Endothelial cell of umbilical vein (primary cell): ENCODE data around the gene AKAP17A. TPM values are rescaled to one million over a fixed set of nuclear protein-coding genes. Genes with fewer than 3 reads are reported as not detected.

ENCODE experiments used
- BruUV-seq: library from RNA; stranded (reverse); fragments of 400-500 nt; replicated peaks from 2 replicates; lab custom pipeline; 2021; lab: Mats Ljungman, UMichigan
- CTCF ChIA-PET: fragments of 300-600, 350-600 bp; sonication (Branson Sonifier 250); formaldehyde crosslinking; loops from one replicate; lab custom pipeline; 2021; ENCODE audit warnings: antibody characterized with exemption, inconsistent platforms; lab: Charles Lee
- POLR2A ChIA-PET: fragments of 300-600, 350-600 bp; sonication (Branson Sonifier 250); formaldehyde crosslinking; loops from one replicate; lab custom pipeline; 2021; ENCODE audit warnings: antibody characterized with exemption, inconsistent platforms; lab: Charles Lee
- DNase-seq: peaks from one replicate; pipeline ENCODE4 v3.0.0-alpha.2; 2011; ENCODE audit warnings: low read depth, low spot score
- FAIRE-seq: peaks from 2 replicates; lab custom pipeline; 2011; peaks lifted over from hg19 to GRCh38; lab: Jason Lieb, UNC
- H2AFZ ChIP-seq: 2 replicates; pipeline ENCODE4 v1.6.0; 2012; ENCODE audit warnings: low read depth, low read length, control low read depth, inconsistent platforms
- H3K27ac ChIP-seq: 2 replicates; pipeline ENCODE4 v1.5.1; 2011; ENCODE audit warnings: low read depth, mild to moderate bottlenecking, control low read depth, low read length, moderate library complexity; ENCODE audit not compliant: insufficient read depth
- H3K27me3 ChIP-seq, 2 experiments: 2 replicates each; pipeline versions ENCODE4 v1.6.0 to v1.6.1; 2011; ENCODE audit warnings: low read length in 2 of 2, mixed read lengths in 1 of 2; ENCODE audit not compliant: control insufficient read depth in 2 of 2, insufficient read depth in 2 of 2
- H3K36me3 ChIP-seq, 2 experiments: 2 replicates in 1 of 2; 3 replicates in 1 of 2; pipeline ENCODE4 v1.5.1; 2011; ENCODE audit warnings: low read length in 2 of 2, mild to moderate bottlenecking in 1 of 2, moderate library complexity in 1 of 2; ENCODE audit not compliant: control insufficient read depth in 2 of 2, insufficient read depth in 2 of 2; ENCODE audit errors: extremely low read depth in 1 of 2
- H3K4me1 ChIP-seq: 3 replicates; pipeline ENCODE4 v1.5.1; 2011; ENCODE audit warnings: mild to moderate bottlenecking, low read length; ENCODE audit not compliant: control insufficient read depth, insufficient read depth; ENCODE audit errors: extremely low read depth
- H3K4me2 ChIP-seq: 2 replicates; pipeline ENCODE4 v1.6.1; 2011; ENCODE audit warnings: low read length, control low read depth, mixed read lengths; ENCODE audit not compliant: insufficient read depth
- H3K4me3 ChIP-seq, 3 experiments: fragments of 200-600 bp in 1 of 3; sonication (generic), shearing (Covaris generic) in 1 of 3; replicated peaks in 1 of 3; 2 replicates each; pipeline ENCODE4 v1.5.1; 2011 to 2016; ENCODE audit warnings: control low read depth in 3 of 3, low read length in 3 of 3, mild to moderate bottlenecking in 2 of 3, inconsistent platforms in 1 of 3, low read depth in 1 of 3, moderate library complexity in 1 of 3; ENCODE audit not compliant: insufficient read depth in 1 of 3
- H3K79me2 ChIP-seq: 2 replicates; pipeline ENCODE4 v1.6.0; 2012; ENCODE audit warnings: low read length, inconsistent platforms; ENCODE audit not compliant: control insufficient read depth, insufficient read depth
- H3K9ac ChIP-seq: replicated peaks from 2 replicates; pipeline ENCODE3; 2011; ENCODE audit warnings: low read length, control low read depth; ENCODE audit not compliant: insufficient read depth; ENCODE audit errors: extremely low read depth
- H3K9me1 ChIP-seq: replicated peaks from 3 replicates; pipeline ENCODE4 v1.6.0; 2011; ENCODE audit warnings: mild to moderate bottlenecking, low read length; ENCODE audit not compliant: control insufficient read depth, insufficient read depth; ENCODE audit errors: extremely low read depth
- H3K9me3 ChIP-seq: replicated peaks from 2 replicates; pipeline ENCODE4 v1.5.1; 2012; ENCODE audit warnings: low read length, inconsistent platforms; ENCODE audit not compliant: control insufficient read depth, insufficient read depth
- H4K20me1 ChIP-seq: replicated peaks from 2 replicates; pipeline ENCODE3; 2011; ENCODE audit warnings: mild to moderate bottlenecking, low read length; ENCODE audit not compliant: control insufficient read depth, insufficient read depth; ENCODE audit errors: extremely low read depth
- CTCF ChIP-seq, 2 donors: IDR thresholded peaks; 1 replicate in 1 of 2; 2 replicates in 1 of 2; pipeline ENCODE4 v1.5.1; 2011; ENCODE audit warnings: low read length in 2 of 2, mild to moderate bottlenecking in 2 of 2, moderate library complexity in 2 of 2, control low read depth in 1 of 2, inconsistent platforms in 1 of 2, low read depth in 1 of 2; ENCODE audit not compliant: insufficient read depth in 1 of 2; ENCODE audit errors: extremely low read depth in 1 of 2
- EZH2 ChIP-seq: IDR thresholded peaks from 2 replicates; pipeline ENCODE4 v1.6.1; 2012; ENCODE audit warnings: borderline replicate concordance, low read depth, mild to moderate bottlenecking, moderate library complexity, low read length, inconsistent platforms; ENCODE audit not compliant: severe bottlenecking
- FOS ChIP-seq: IDR thresholded peaks from 2 replicates; pipeline ENCODE4 v1.6.1; 2011; ENCODE audit warnings: mild to moderate bottlenecking, low read length, moderate library complexity, borderline replicate concordance; ENCODE audit not compliant: insufficient read depth
- GATA2 ChIP-seq: IDR thresholded peaks from 2 replicates; pipeline ENCODE4 v1.7.0; 2011; ENCODE audit warnings: low read depth, mild to moderate bottlenecking, moderate library complexity, mixed read lengths, low read length; ENCODE audit not compliant: insufficient read length, insufficient read depth
- JUN ChIP-seq: IDR thresholded peaks from 2 replicates; pipeline ENCODE4 v1.6.1; 2011; ENCODE audit warnings: borderline replicate concordance, low read depth; ENCODE audit not compliant: insufficient read length, insufficient read depth
- MAX ChIP-seq: IDR thresholded peaks from 2 replicates; pipeline ENCODE4 v1.6.1; 2011; ENCODE audit not compliant: insufficient read depth, insufficient read length
- MYC ChIP-seq: IDR thresholded peaks from one replicate; pipeline ENCODE4 v1.6.1; 2011; ENCODE audit warnings: mild to moderate bottlenecking, low read depth, low read length
- POLR2A ChIP-seq: IDR thresholded peaks from 2 replicates; pipeline ENCODE4 v1.6.1; 2012; ENCODE audit warnings: low read depth, mild to moderate bottlenecking, control low read depth, low read length
- POLR2AphosphoS5 ChIP-seq: IDR thresholded peaks from 2 replicates; pipeline ENCODE4 v1.6.1; 2012; ENCODE audit warnings: low read depth, mild to moderate bottlenecking, control low read depth, low read length, moderate library complexity; ENCODE audit not compliant: insufficient read depth
- dilution Hi-C: fragments of 300-500 bp; cut with MboI; formaldehyde crosslinking; loops from one replicate; pipeline ENCODE4 v1.15.0; 2019; ENCODE audit warnings: low sequenced_read_pairs; ENCODE audit not compliant: extremely low pct_ligation_motif_present
- intact Hi-C: fragments of 100-400 bp; cut with micrococcal nuclease; formaldehyde crosslinking; loops from one replicate; pipeline ENCODE4 v1.10.0; 2022
- polyA plus RNA-seq, 4 experiments: library from polyadenylated mRNA; depleted of rRNA in 3 of 4; stranded (reverse) in 3 of 4; unstranded in 1 of 4; fragments of >200 nt; gene quantifications; 2 replicates each; pipeline versions ENCODE4 v1.2.1 to v1.2.3, GENCODE V29; 2011 to 2012; ENCODE audit warnings: missing spikeins in 1 of 4
- total RNA-seq: library from RNA; stranded (reverse); gene quantifications from 2 replicates; pipeline ENCODE4 v1.2.3, GENCODE V29; 2021

AKAP17A gene
- total and polyA plus RNA-seq, 2 donors (not counting 3 experiments of a cell fraction or from before 2014, with no cell fraction given), result 25.9 to 45.5 TPM

- no peak within 1 kb of the TSS for H3K27ac ChIP-seq
- TF ChIP-seq POLR2A (no peak), MAX (no peak), CTCF (IDR thresholded peaks at IDR 0.05; ENCODE audit: extremely low read depth in 1 of 2, insufficient read depth in 1 of 2, low read depth in 1 of 2, low read length in 2 of 2) (no peak)
- H3K36me3 ChIP-seq, result no peaks in the 10 kb centered on the region
- intact Hi-C loops, result no loop called here
- no peak within 1 kb of the TSS for H2AFZ ChIP-seq
- no peak within 1 kb of the TSS for H3K4me3 ChIP-seq
- H3K9me3 ChIP-seq, result no peaks in the 10 kb centered on the region
- ChIA-PET CTCF (no interaction called here), POLR2A (no interaction called here)
- FAIRE-seq, result no peak
- no peaks in the 10 kb centered on the region for H3K79me2 ChIP-seq
- no peak within 1 kb of the TSS for H3K4me2 ChIP-seq
- no peaks in the 10 kb centered on the region for H3K27me3 ChIP-seq
- DNase-seq, result no peak
- dilution Hi-C loops, result no loop called here
- no peak within 1 kb of the TSS for H3K9ac ChIP-seq
- no TSS peak for BruUV-seq
- no peaks in the 10 kb centered on the region for H3K9me1 ChIP-seq
- no peaks in the 10 kb centered on the region for H4K20me1 ChIP-seq
- no peaks in the 10 kb centered on the region for H3K4me1 ChIP-seq
These were observed 23.5 kb downstream of the AKAP17A start, which contains the start of gene ASMT for GRCh38 chrX:1614927-1615326. Gene ASMT, plus strand, starts transcription at chrX:1615059. Its CDS starts 141 bp downstream, at chrX:1615200.

- no peaks in the 10 kb centered on the region for H3K9me3 ChIP-seq
- TF ChIP-seq MAX (no peak), POLR2AphosphoS5 (no peak), MYC (no peak), JUN (no peak), GATA2 (no peak), EZH2 (no peak), POLR2A (no peak), FOS (no peak), CTCF (IDR thresholded peaks at IDR 0.05; ENCODE audit: extremely low read depth in 1 of 2, insufficient read depth in 1 of 2, low read depth in 1 of 2, low read length in 2 of 2) (no peak)
- H3K4me1 ChIP-seq, result no peaks in the 10 kb centered on the region
- ChIA-PET POLR2A (no interaction called here), CTCF (no interaction called here)
- no peaks in the 10 kb centered on the region for H3K9me1 ChIP-seq
- no peak overlapping the region for H3K27ac ChIP-seq
- no peak overlapping the region for H3K9ac ChIP-seq
- dilution Hi-C loops, result no loop called here
- no peaks in the 10 kb centered on the region for H3K36me3 ChIP-seq
- H3K4me3 ChIP-seq, result no peak overlapping the region
- no peak for FAIRE-seq
- H3K79me2 ChIP-seq, result no peaks in the 10 kb centered on the region
- no peaks in the 10 kb centered on the region for H4K20me1 ChIP-seq
- no peaks in the 10 kb centered on the region for H3K27me3 ChIP-seq
- no peak for DNase-seq
- no TSS peak for BruUV-seq
- no peak overlapping the region for H3K4me2 ChIP-seq
- no peak overlapping the region for H2AFZ ChIP-seq
- intact Hi-C loops, result no loop called here
These were observed 27.3 kb downstream of the AKAP17A start for GRCh38 chrX:1618689-1619088.
